SK-N-SH (cell line): ENCODE data around the gene SELENOH. TPM values are rescaled to one million over a fixed set of nuclear protein-coding genes. Genes with fewer than 3 reads are reported as not detected.

Experiments
- CTCF ChIA-PET: fragments of 300-600, 350-600 bp; formaldehyde crosslinking; extraction: SDS; loops from one replicate; lab custom pipeline; 2021; lab: Yijun Ruan, JAX
- POLR2A ChIA-PET: fragments of 350-600 bp; sonication (Branson Sonifier 250); formaldehyde crosslinking; extraction: SDS; loops from one replicate; lab custom pipeline; 2020; ENCODE audit warnings: antibody characterized with exemption, inconsistent platforms; lab: Yijun Ruan, JAX
- DNase-seq: peaks from one replicate; pipeline ENCODE4 v3.0.0; 2012
- H2AFZ ChIP-seq: fragments of 200-600 bp; sonication (generic); 2 replicates; pipeline ENCODE4 v1.8.1; 2016; ENCODE audit warnings: antibody characterized with exemption, mild to moderate bottlenecking, low read depth
- H3F3A ChIP-seq: fragments of 200-600 bp; sonication (generic); replicated peaks from 2 replicates; pipeline ENCODE3; 2016; ENCODE audit warnings: antibody characterized with exemption, mild to moderate bottlenecking; ENCODE audit not compliant: insufficient read depth
- H3K27ac ChIP-seq, 2 experiments: fragments of 200-500 bp in 1 of 2; fragments of 200-600 bp in 1 of 2; sonication (Bioruptor generic) in 1 of 2; sonication (generic), shearing (Covaris generic) in 1 of 2; 2 replicates each; pipeline versions ENCODE4 v1.5.1 to v1.6.1; 2014 to 2016; ENCODE audit warnings: low read depth in 2 of 2, inconsistent platforms in 1 of 2, low read length in 1 of 2, mild to moderate bottlenecking in 1 of 2, mixed read lengths in 1 of 2
- H3K27me3 ChIP-seq: fragments of 200-600 bp; sonication (generic), shearing (Covaris generic); 2 replicates; pipeline ENCODE4 v1.6.1; 2016; ENCODE audit warnings: mixed run types; ENCODE audit not compliant: insufficient read depth
- H3K36me3 ChIP-seq, 2 experiments: fragments of 200-500 bp in 1 of 2; fragments of 200-600 bp in 1 of 2; sonication (Bioruptor generic) in 1 of 2; sonication (generic) in 1 of 2; replicated peaks in 1 of 2; 2 replicates each; pipeline versions ENCODE3 to v1.5.1; 2014 to 2016; ENCODE audit warnings: low read length in 1 of 2, mild to moderate bottlenecking in 1 of 2; ENCODE audit not compliant: insufficient read depth in 2 of 2, control insufficient read depth in 1 of 2
- H3K4me1 ChIP-seq, 2 experiments: fragments of 200-500 bp in 1 of 2; fragments of 200-600 bp in 1 of 2; sonication (Bioruptor generic) in 1 of 2; sonication (generic), shearing (Covaris generic) in 1 of 2; 2 replicates each; pipeline versions ENCODE4 v1.5.1 to v1.6.1; 2014 to 2016; ENCODE audit warnings: low read depth in 1 of 2, low read length in 1 of 2, mixed run types in 1 of 2; ENCODE audit not compliant: insufficient read depth in 2 of 2, control insufficient read depth in 1 of 2
- H3K4me2 ChIP-seq: fragments of 200-600 bp; sonication (generic), shearing (Covaris generic); 2 replicates; pipeline ENCODE4 v1.6.1; 2017; ENCODE audit warnings: mixed run types
- H3K4me3 ChIP-seq, 2 experiments: fragments of 200-500 bp in 1 of 2; fragments of 200-600 bp in 1 of 2; sonication (Bioruptor generic) in 1 of 2; sonication (generic), shearing (Covaris generic) in 1 of 2; 2 replicates each; pipeline versions ENCODE4 v1.5.1 to v1.8.1; 2014 to 2016; ENCODE audit warnings: low read depth in 2 of 2, inconsistent platforms in 1 of 2, low read length in 1 of 2, mild to moderate bottlenecking in 1 of 2, mixed read lengths in 1 of 2, moderate library complexity in 1 of 2
- H3K79me2 ChIP-seq: fragments of 200-600 bp; sonication (generic); 2 replicates; pipeline ENCODE4 v1.8.1; 2017; ENCODE audit warnings: mild to moderate bottlenecking; ENCODE audit not compliant: insufficient read depth
- H3K9ac ChIP-seq: fragments of 200-600 bp; sonication (generic); 2 replicates; pipeline ENCODE4 v1.6.1; 2017; ENCODE audit warnings: mixed run types
- H3K9me2 ChIP-seq: fragments of 200-600 bp; sonication (generic); 2 replicates; pipeline ENCODE4 v1.6.1; 2017; ENCODE audit warnings: mixed run types
- H3K9me3 ChIP-seq: fragments of 200-600 bp; sonication (generic); 2 replicates; pipeline ENCODE4 v1.6.1; 2017; ENCODE audit warnings: mixed run types, mild to moderate bottlenecking, moderate library complexity
- H4K20me1 ChIP-seq: fragments of 200-600 bp; sonication (generic); 2 replicates; pipeline ENCODE4 v1.6.1; 2017; ENCODE audit warnings: mild to moderate bottlenecking, mixed run types; ENCODE audit not compliant: insufficient read depth
- EZH2phosphoT487 ChIP-seq: fragments of 200-600 bp; sonication (generic); IDR thresholded peaks from 2 replicates; pipeline ENCODE4 v1.6.1; 2017; ENCODE audit warnings: low read depth, mixed run types, mild to moderate bottlenecking, antibody characterized with exemption, moderate library complexity, borderline replicate concordance
- GATA2 ChIP-seq: sonication (generic); formaldehyde crosslinking; IDR thresholded peaks from 2 replicates; pipeline ENCODE4 v1.5.0; 2020; ENCODE audit warnings: mild to moderate bottlenecking, missing genetic modification reagents
- MAX ChIP-seq: IDR thresholded peaks from 2 replicates; pipeline ENCODE4 v1.4.0; 2012; ENCODE audit warnings: low read depth
- NRF1 ChIP-seq: IDR thresholded peaks from 2 replicates; pipeline ENCODE4 v1.6.1; 2012; ENCODE audit warnings: low read depth, mild to moderate bottlenecking, low read length
- SIN3A ChIP-seq: IDR thresholded peaks from 2 replicates; pipeline ENCODE4 v1.6.1; 2012; ENCODE audit warnings: low read depth, mild to moderate bottlenecking, low read length, moderate library complexity, borderline replicate concordance
- polyA plus RNA-seq, 3 experiments: library from polyadenylated mRNA; depleted of rRNA; stranded (reverse); fragments of >200 nt; gene quantifications; 2 replicates each; pipeline ENCODE4 v1.2.3, GENCODE V29; 2012
- small RNA-seq, 7 experiments: library from RNA; depleted of rRNA; stranded (forward); fragments of <200 nt; gene quantifications; one replicate each; pipeline ENCODE3, GENCODE V24; 2012

Gene SELENOH
- polyA plus RNA-seq, 1 of the 3 experiments (the other 2 are of a cell fraction) = 333 TPM

- Histone ChIP-seq H3K9me2 (no peaks in the 10 kb centered on the region), H3K27me3 (no peaks in the 10 kb centered on the region), H3K36me3 (peaks cover 5 to 28% of the 10 kb centered on the region in 2 experiments), H3K4me1 (no peaks in the 10 kb centered on the region; a peak in 2 of 4 replicates), H3F3A (peaks cover 5% of the 10 kb centered on the region), H3K27ac (no peak overlapping the region), H3K79me2 (peaks cover 88% of the 10 kb centered on the region), H2AFZ (no peak overlapping the region), H4K20me1 (0 out of 2 replicates have a peak, but pooled peaks cover 7% of the 10 kb centered on the region), H3K9ac (no peak overlapping the region), H3K9me3 (no peaks in the 10 kb centered on the region), H3K4me3 (no peak overlapping the region), H3K4me2 (no peak overlapping the region)
- POLR2A ChIA-PET = no interaction called here
- TF ChIP-seq EZH2phosphoT487 = no peak
- TF ChIP-seq MAX = no peak
- no peak for TF ChIP-seq NRF1
- no peak for TF ChIP-seq SIN3A
- TF ChIP-seq GATA2 (CRISPR knock-in tag) = no peak
- no peak for DNase-seq
- CTCF ChIA-PET = interaction anchor here (1.6 kb wide), 1 partner anchor 41 kb away, joined by 6 read pairs; the partner anchor contains the start of gene BTBD18
Measured at GRCh38 chr11:57792870-57793269, 51.6 kb downstream of the SELENOH start.

Small RNA genes lying within 50 kb of the gene (small RNA-seq; reads per million reads assigned to genes)
- 0 to 0.21 (median 0) reads per million in 7 experiments for gene AP001931.1
- gene TMX2-CTNND1 = 0 reads per million in 7 experiments

Other genes with a start within 250 kb of the SELENOH start
- gene SLC43A1, start 225.8 kb upstream of the SELENOH start, polyA plus RNA-seq (2012; rRNA removed) = 3.7 and 4.4 TPM in 2 replicates
- 179 and 189 TPM in 2 replicates for gene TIMM10, start 210.7 kb upstream of the SELENOH start, polyA plus RNA-seq (2012; rRNA removed)
- gene SMTNL1, start 203.9 kb upstream of the SELENOH start, polyA plus RNA-seq (2012; rRNA removed) = not detected in 2 replicates
- gene UBE2L6, start 173.8 kb upstream of the SELENOH start, polyA plus RNA-seq (2012; rRNA removed) = 65.9 and 77.0 TPM in 2 replicates
- gene SERPING1, start 143.8 kb upstream of the SELENOH start, polyA plus RNA-seq (2012; rRNA removed) = 1.9 and 4.5 TPM in 2 replicates
- gene YPEL4, start 91.6 kb upstream of the SELENOH start, polyA plus RNA-seq (2012; rRNA removed) = 2.3 and 2.4 TPM in 2 replicates
- 18.1 and 25.8 TPM in 2 replicates for gene CLP1, start 83.7 kb upstream of the SELENOH start, polyA plus RNA-seq (2012; rRNA removed)
- 46.6 and 54.8 TPM in 2 replicates for gene ZDHHC5, start 73.4 kb upstream of the SELENOH start, polyA plus RNA-seq (2012; rRNA removed)
- 35.2 and 38.7 TPM in 2 replicates for gene MED19, start 29.3 kb upstream of the SELENOH start, polyA plus RNA-seq (2012; rRNA removed)
- gene TMX2, start 28.9 kb upstream of the SELENOH start, polyA plus RNA-seq (2012; rRNA removed) = 88.6 and 94.6 TPM in 2 replicates
- gene BTBD18, start 10.3 kb downstream of the SELENOH start, polyA plus RNA-seq (2012; rRNA removed) = not detected in 2 replicates
- 39.4 and 49.4 TPM in 2 replicates for gene CTNND1, start 20.3 kb downstream of the SELENOH start, polyA plus RNA-seq (2012; rRNA removed)